SKM-1 (cell line): ENCODE results near the gene HBEGF.
A peak's percentile ranks its signal among the peaks of the same experiment; 100 is the strongest.

ENCODE experiments used
- DNase-seq: peaks from one replicate; lab custom pipeline; 2025; ENCODE audit not compliant: unreplicated experiment; lab: John Stamatoyannopoulos, UW

The HBEGF gene

GRCh38 chr5:140338336-140338735, 8.1 kb downstream of the HBEGF start:
- no peak for DNase-seq

- DNase-seq, result no peak
These were observed 8.5 kb downstream of the HBEGF start for GRCh38 chr5:140337880-140338279.

GRCh38 chr5:140336388-140336787, 10.0 kb downstream of the HBEGF start:
- DNase-seq, result no peak

- no peak for DNase-seq
These were observed 14.8 kb downstream of the HBEGF start for GRCh38 chr5:140331638-140332037.

GRCh38 chr5:140329739-140330481, 16.5 kb downstream of the HBEGF start:
- no peak for DNase-seq

GRCh38 chr5:140328036-140328764, 18.2 kb downstream of the HBEGF start:
- no peak for DNase-seq

GRCh38 chr5:140327589-140327988, 18.8 kb downstream of the HBEGF start:
- DNase-seq, result no peak

GRCh38 chr5:140325486-140325885, 20.9 kb downstream of the HBEGF start:
- DNase-seq, result no peak

- peak; percentile 77 for DNase-seq
These were observed 21.7 kb downstream of the HBEGF start for GRCh38 chr5:140324617-140325241.

- no peak for DNase-seq
These were observed 22.3 kb downstream of the HBEGF start for GRCh38 chr5:140324041-140324600.

DNA sequence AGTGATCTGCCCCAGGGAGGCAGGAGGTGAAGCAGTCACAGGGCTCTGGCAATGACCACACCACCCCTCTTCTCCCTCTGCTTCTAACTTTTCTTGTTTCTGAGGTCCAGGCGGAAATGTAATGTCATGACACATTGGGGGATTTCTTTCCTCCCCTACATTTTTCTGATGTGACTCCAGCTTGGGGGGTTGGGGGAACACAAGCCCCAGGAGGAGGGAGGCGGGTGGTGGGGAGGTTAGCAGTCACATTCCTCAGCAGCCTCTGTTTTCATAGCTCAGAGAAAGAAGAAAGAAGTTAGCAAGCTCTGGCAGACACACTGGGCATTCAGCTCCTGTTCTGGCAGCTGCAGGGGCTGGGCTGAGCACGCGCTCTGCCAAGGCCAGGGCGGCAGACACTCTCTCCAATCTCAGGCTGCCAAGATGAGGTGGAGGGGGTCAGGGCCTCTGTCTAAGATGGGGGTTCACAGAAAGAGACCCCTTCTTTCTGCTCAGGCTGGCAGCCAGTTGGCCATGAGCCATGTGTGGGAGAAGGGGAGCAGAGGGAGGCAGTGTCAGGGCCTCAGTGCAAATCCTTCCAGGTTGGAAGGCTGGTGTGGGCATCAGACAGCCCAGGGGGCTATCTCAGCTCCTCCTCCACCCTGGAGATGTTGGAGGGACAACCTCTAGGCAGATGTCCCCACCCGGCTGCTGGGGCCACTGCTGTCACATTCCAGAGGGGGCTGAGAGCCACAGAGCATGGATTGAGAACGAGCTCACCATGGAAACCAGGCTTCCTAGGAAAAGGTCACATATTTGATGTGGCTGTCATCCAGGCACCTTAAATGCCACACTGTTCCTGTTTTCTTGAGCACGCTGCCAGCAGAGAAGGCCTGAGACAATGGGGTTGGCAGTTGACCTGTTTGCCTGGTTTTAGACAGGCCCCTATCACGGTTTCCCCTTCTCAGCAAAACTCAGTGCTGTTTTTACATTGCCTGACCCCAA, 23.4 kb downstream of the HBEGF start:
- DNase-seq, result no peak

DNA sequence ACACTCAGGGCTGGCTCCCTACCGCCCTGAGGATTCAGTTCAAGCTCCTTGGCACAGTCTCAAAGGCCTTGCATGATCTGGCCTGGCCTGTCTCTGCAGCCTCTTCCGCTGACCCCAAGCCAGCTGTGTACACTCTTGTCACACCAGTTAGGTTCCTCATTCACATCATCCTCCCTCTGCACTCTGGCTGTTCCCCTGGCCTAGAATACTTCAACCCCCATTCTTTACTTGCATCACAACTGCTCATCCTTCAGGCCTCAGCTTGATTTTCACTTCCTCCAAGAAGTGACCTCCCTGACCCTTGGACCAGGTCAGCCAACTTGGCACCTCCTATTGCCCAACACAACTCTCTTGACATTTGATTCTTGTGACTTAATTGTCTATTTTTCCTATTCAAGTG, 24.6 kb downstream of the HBEGF start:
- DNase-seq, result peak; percentile 98

DNA sequence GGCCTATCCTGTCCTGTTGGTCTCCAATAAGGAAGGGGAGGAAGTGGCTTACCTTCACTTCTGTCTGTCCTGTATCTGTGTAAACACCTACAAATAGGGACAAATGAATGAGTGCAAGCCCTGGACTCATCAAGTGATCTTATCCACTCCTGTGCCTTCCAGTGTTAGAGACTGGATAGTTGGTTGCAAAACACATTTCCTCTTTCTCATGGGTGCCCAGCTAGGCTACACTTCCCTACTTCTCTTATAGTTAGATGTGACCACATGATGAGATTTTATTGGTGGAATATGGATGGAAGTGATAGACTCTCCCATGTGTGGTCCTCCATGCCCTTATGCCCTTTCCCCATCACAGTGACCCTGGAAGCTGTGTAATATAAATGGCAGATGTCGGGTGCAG, 26.6 kb downstream of the HBEGF start:
- DNase-seq, result peak; percentile 82

- no peak for DNase-seq
These were observed 27.6 kb downstream of the HBEGF start for GRCh38 chr5:140318792-140319191.

DNA sequence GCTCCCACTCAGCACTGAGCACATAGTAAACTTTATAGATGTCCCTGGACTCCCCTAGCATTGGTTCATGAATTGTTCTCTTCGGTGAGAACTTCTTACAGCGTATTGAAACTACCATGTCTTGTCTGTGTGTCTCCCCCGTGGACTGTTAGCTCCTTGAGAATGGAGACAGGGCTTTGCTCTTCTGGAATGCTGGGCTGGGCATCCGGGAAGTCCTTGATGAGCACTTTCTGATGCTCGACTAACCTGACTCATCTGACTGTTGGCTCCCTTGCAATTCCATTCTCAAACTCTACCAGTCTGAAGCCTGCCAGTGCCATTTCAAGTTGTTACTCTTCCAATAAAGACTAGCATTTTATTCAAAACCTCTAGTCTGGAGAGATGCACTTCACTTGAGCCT, 28.5 kb downstream of the HBEGF start:
- no peak for DNase-seq

- DNase-seq, result no peak
These were observed 33.6 kb downstream of the HBEGF start for GRCh38 chr5:140312791-140313189.

DNA sequence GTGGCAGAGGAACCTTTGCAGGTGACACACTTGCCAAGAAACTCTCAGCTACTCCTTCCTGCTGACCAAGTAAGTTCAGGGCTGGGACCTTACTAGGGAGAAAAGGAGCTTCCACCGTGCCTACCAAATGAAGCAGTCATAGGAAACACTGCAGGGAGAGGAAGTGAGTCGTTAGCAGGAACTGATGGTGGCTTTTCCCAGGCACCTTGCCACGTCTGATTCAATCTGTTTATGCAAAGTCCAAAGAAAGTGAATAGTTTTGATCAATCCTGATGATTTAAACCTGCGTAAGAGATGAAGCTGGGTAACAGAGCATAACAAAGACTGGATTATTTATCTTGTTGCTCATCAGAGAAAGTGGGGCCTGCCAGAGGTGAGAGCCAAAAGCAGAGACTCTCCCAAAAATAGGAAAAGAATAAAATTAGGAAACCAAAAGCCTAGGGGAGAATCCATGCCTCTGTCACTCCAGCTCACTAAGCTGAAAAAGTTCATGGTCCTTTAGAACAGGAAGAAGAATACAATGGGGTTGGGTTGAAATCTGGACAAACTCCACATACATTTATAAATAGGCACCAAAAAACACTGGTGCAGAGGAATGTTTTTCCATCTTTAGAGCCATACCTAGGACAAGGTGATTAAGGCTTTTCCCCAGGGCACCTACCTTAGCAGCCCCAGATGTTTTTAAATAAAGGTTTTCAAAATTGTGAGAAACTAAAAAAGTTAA, 34.2 kb downstream of the HBEGF start:
- peak; percentile 28 for DNase-seq

- DNase-seq, result no peak
These were observed 35.4 kb downstream of the HBEGF start for GRCh38 chr5:140311011-140311467.

- no peak for DNase-seq
These were observed 36.0 kb downstream of the HBEGF start for GRCh38 chr5:140310434-140310833.

DNA sequence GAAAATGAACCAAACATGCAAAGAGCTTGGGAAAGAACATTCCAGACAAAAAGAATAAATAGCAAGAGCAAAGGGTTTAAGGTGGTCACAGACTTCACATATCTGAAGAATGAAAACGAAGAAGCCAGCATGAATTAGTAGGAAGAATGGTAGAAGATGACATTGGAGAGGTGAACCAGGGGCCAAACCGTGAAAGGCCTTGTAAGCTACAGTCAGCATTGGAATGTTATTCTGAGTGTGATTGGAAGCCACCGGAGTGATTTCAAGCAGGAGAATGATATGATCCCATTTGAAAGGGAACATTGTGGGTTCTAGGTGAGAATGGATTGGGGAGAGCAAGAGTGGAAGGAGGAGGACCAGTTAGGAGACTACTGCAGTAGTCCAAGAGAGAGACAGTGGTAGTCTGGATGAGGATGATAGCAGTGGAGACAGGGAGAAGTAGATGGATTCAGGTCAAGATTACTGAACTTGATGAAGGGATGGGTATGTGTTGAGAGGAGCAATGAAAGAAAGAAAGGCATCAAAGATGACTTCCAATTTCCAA, 36.6 kb downstream of the HBEGF start:
- DNase-seq, result no peak
